Keratinocyte (primary cell): ENCODE results near the gene TMEM53.

ENCODE experiments used
- EZH2 ChIP-seq: IDR thresholded peaks from one replicate; pipeline ENCODE4 v1.6.1; 2012; ENCODE audit warnings: inconsistent platforms, mild to moderate bottlenecking, low read length, moderate library complexity
- TF ChIP-seq, protein P1 (sequence below), 3 experiments: IDR thresholded peaks in 1 of 3; conservative IDR thresholded peaks in 1 of 3; optimal IDR thresholded peaks in 1 of 3; 2 replicates in 2 of 3; 3 replicates in 1 of 3; pipeline versions ENCODE3 to v1.5.1; 2011; ENCODE audit warnings: low read length in 3 of 3, mild to moderate bottlenecking in 3 of 3, moderate library complexity in 2 of 3, control low read depth in 1 of 3, inconsistent platforms in 1 of 3; ENCODE audit not compliant: insufficient read depth in 2 of 3; ENCODE audit errors: extremely low read depth in 1 of 3

DNA sequence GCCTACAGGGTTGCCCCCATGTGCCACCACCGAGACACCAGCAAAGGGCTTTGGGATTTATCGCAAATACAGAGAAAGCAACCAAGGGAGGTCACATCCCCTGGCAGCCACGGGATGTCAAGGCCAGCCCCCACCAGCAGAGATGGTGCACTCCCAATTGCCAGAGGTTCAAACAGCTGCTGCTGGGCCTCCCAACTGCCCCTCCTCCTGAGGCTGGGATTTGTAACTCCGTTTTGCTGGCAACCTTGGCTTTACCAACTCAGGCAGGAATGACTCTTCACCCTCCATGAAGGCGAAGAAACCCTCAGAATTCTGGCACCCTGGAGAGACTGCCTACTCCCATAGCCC lies 11.6 kb downstream of the TMEM53 start:
- TF ChIP-seq, protein P1, sequence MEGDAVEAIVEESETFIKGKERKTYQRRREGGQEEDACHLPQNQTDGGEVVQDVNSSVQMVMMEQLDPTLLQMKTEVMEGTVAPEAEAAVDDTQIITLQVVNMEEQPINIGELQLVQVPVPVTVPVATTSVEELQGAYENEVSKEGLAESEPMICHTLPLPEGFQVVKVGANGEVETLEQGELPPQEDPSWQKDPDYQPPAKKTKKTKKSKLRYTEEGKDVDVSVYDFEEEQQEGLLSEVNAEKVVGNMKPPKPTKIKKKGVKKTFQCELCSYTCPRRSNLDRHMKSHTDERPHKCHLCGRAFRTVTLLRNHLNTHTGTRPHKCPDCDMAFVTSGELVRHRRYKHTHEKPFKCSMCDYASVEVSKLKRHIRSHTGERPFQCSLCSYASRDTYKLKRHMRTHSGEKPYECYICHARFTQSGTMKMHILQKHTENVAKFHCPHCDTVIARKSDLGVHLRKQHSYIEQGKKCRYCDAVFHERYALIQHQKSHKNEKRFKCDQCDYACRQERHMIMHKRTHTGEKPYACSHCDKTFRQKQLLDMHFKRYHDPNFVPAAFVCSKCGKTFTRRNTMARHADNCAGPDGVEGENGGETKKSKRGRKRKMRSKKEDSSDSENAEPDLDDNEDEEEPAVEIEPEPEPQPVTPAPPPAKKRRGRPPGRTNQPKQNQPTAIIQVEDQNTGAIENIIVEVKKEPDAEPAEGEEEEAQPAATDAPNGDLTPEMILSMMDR (optimal IDR thresholded peaks at IDR 0.05 in 1 of 3, IDR thresholded peaks at IDR 0.05 in 1 of 3, conservative IDR thresholded peaks at IDR 0.05 in 1 of 3; ENCODE audit: extremely low read depth in 1 of 3, insufficient read depth in 2 of 3, low read length in 3 of 3), result no peak
- TF ChIP-seq EZH2, result no peak
